GM23338 (cell line): ENCODE data around the gene KDSR. TPM values are rescaled to one million over a fixed set of nuclear protein-coding genes. Genes with fewer than 3 reads are reported as not detected.
A peak's percentile ranks its signal among the peaks of the same experiment; 100 is the strongest.

Experiments
- ATAC-seq: fragments of 200-7000 bp; cut with Tn5 transposase; 3 replicates; pipeline ENCODE4 v1.9.1; 2020
- DNase-seq: peaks from one replicate; pipeline ENCODE4 v3.0.0-alpha.2; 2015; ENCODE audit warnings: low spot score
- H2AFZ ChIP-seq: fragments of 200-600 bp; sonication (generic); 2 replicates; pipeline ENCODE4 v1.8.0; 2016; ENCODE audit warnings: antibody characterized with exemption, mild to moderate bottlenecking, moderate library complexity
- H3F3A ChIP-seq: fragments of 200-600 bp; sonication (generic); replicated peaks from 2 replicates; pipeline ENCODE4 v1.8.0; 2017; ENCODE audit warnings: antibody characterized with exemption, mixed run types, low read depth
- H3K27ac ChIP-seq: fragments of 200-600 bp; sonication (generic); 2 replicates; pipeline ENCODE4 v1.6.1; 2016; ENCODE audit warnings: low read depth
- H3K27me3 ChIP-seq: fragments of 200-600 bp; sonication (generic); 2 replicates; pipeline ENCODE4 v1.8.0; 2016; ENCODE audit warnings: mild to moderate bottlenecking, mixed run types, moderate library complexity; ENCODE audit not compliant: insufficient read depth
- H3K36me3 ChIP-seq: fragments of 200-600 bp; sonication (generic); 2 replicates; pipeline ENCODE4 v1.8.0; 2016; ENCODE audit warnings: mild to moderate bottlenecking; ENCODE audit not compliant: insufficient read depth
- H3K4me1 ChIP-seq: fragments of 200-600 bp; sonication (generic); 2 replicates; pipeline ENCODE4 v1.8.0; 2016; ENCODE audit warnings: mild to moderate bottlenecking, moderate library complexity; ENCODE audit not compliant: insufficient read depth
- H3K4me2 ChIP-seq: fragments of 200-600 bp; sonication (generic); 2 replicates; pipeline ENCODE4 v1.7.1; 2017; ENCODE audit warnings: mixed run types
- H3K4me3 ChIP-seq: fragments of 200-600 bp; sonication (generic); 2 replicates; pipeline ENCODE4 v1.6.1; 2016; ENCODE audit warnings: mixed run types
- H3K79me2 ChIP-seq: fragments of 200-600 bp; sonication (generic); replicated peaks from 2 replicates; pipeline ENCODE4 v1.8.0; 2017; ENCODE audit warnings: mild to moderate bottlenecking; ENCODE audit not compliant: insufficient read depth
- H3K9me2 ChIP-seq: fragments of 200-600 bp; sonication (generic); 2 replicates; pipeline ENCODE4 v1.8.0; 2017; ENCODE audit not compliant: insufficient read depth
- H4K20me1 ChIP-seq: fragments of 200-600 bp; sonication (generic); replicated peaks from 2 replicates; pipeline ENCODE4 v1.8.0; 2017; ENCODE audit warnings: mild to moderate bottlenecking; ENCODE audit not compliant: insufficient read depth
- H3K27ac Mint-ChIP-seq: 2 replicates; pipeline ENCODE4 v1.8.0; 2020; ENCODE audit warnings: inconsistent platforms, mild to moderate bottlenecking, moderate library complexity, mixed read lengths
- H3K27me3 Mint-ChIP-seq: 3 replicates; pipeline ENCODE4 v1.8.0; 2022; ENCODE audit warnings: low read depth, mild to moderate bottlenecking, moderate library complexity, mixed read lengths, inconsistent platforms; ENCODE audit not compliant: insufficient read depth, poor library complexity
- H3K36me3 Mint-ChIP-seq: 3 replicates; pipeline ENCODE4 v1.8.0; 2021; ENCODE audit warnings: low read depth, mild to moderate bottlenecking, inconsistent platforms, moderate library complexity, mixed read lengths
- H3K4me1 Mint-ChIP-seq: 3 replicates; pipeline ENCODE4 v1.8.0; 2020; ENCODE audit warnings: mild to moderate bottlenecking, inconsistent platforms, mixed read lengths
- H3K4me3 Mint-ChIP-seq: 3 replicates; pipeline ENCODE4 v1.8.0; 2021; ENCODE audit warnings: moderate library complexity, mild to moderate bottlenecking, inconsistent platforms, mixed read lengths
- H3K9me3 Mint-ChIP-seq: 3 replicates; pipeline ENCODE4 v1.8.0; 2020; ENCODE audit warnings: moderate library complexity, mild to moderate bottlenecking, inconsistent platforms, mixed read lengths
- CREB1 ChIP-seq: fragments of 250-450 bp; sonication (Bioruptor Pico); IDR thresholded peaks from 2 replicates; pipeline ENCODE4 v1.5.0; 2020; ENCODE audit warnings: low read depth, mild to moderate bottlenecking, moderate library complexity
- CTCF ChIP-seq, 2 experiments: fragments of 200-600 bp in 1 of 2; sonication (generic) in 1 of 2; conservative IDR thresholded peaks; 2 replicates each; pipeline versions ENCODE4 v1.5.1 to v1.6.1; 2016 to 2017; ENCODE audit warnings: antibody characterized with exemption in 2 of 2, low read depth in 2 of 2, mild to moderate bottlenecking in 2 of 2, moderate library complexity in 1 of 2
- ETS1 ChIP-seq: IDR thresholded peaks from 2 replicates; pipeline ENCODE4 v1.6.1; 2016; ENCODE audit warnings: antibody characterized with exemption
- EZH2 ChIP-seq: fragments of 200-600 bp; sonication (generic); IDR thresholded peaks from one replicate; pipeline ENCODE4 v1.8.0; 2017; ENCODE audit warnings: antibody characterized with exemption, mild to moderate bottlenecking, low read depth; ENCODE audit not compliant: unreplicated experiment
- EZH2phosphoT487 ChIP-seq: fragments of 200-600 bp; sonication (generic); IDR thresholded peaks from one replicate; pipeline ENCODE4 v1.8.1; 2018; ENCODE audit warnings: antibody characterized with exemption; ENCODE audit not compliant: unreplicated experiment
- JUNB ChIP-seq: IDR thresholded peaks from one replicate; pipeline ENCODE4 v1.6.1; 2016; ENCODE audit warnings: antibody characterized with exemption; ENCODE audit not compliant: unreplicated experiment
- NANOG ChIP-seq: IDR thresholded peaks from 2 replicates; pipeline ENCODE4 v1.6.1; 2016; ENCODE audit warnings: antibody characterized with exemption, borderline replicate concordance
- POLR2AphosphoS5 ChIP-seq: IDR thresholded peaks from 2 replicates; pipeline ENCODE4 v1.6.1; 2016; ENCODE audit warnings: antibody characterized with exemption, low read depth
- STAT1 ChIP-seq: IDR thresholded peaks from one replicate; pipeline ENCODE4 v1.6.1; 2016; ENCODE audit warnings: antibody characterized with exemption; ENCODE audit not compliant: unreplicated experiment
- ZNF114 ChIP-seq: fragments of 250-450 bp; sonication (Bioruptor Pico); IDR thresholded peaks from 2 replicates; pipeline ENCODE4 v1.5.0; 2020; ENCODE audit warnings: mild to moderate bottlenecking, moderate library complexity
- ZNF331 ChIP-seq: fragments of 250-450 bp; sonication (Bioruptor Pico); IDR thresholded peaks from 2 replicates; pipeline ENCODE4 v1.5.0; 2020; ENCODE audit warnings: low read depth, mild to moderate bottlenecking, moderate library complexity
- polyA plus RNA-seq: library from polyadenylated mRNA; unstranded; fragments of >200 nt; fragmentation: Nextera tagmentation; extraction: Ambion mirVana; gene quantifications from 2 replicates; pipeline ENCODE4 v1.2.1, GENCODE V29; 2016
- total RNA-seq: library from RNA; depleted of rRNA; stranded (reverse); fragments of >200 nt; shearing (Covaris generic); gene quantifications from 2 replicates; pipeline ENCODE4 v1.2.3, GENCODE V29; 2014
- TF ChIP-seq, protein P1 (sequence below): fragments of 250-450 bp; sonication (Bioruptor Pico); IDR thresholded peaks from 2 replicates; pipeline ENCODE4 v1.5.0; 2020; ENCODE audit warnings: mild to moderate bottlenecking, moderate library complexity
- TF ChIP-seq, protein P2 (sequence below): IDR thresholded peaks from one replicate; pipeline ENCODE4 v1.6.1; 2018; ENCODE audit warnings: antibody characterized with exemption; ENCODE audit not compliant: unreplicated experiment

Gene KDSR
- total and polyA plus RNA-seq, 2 experiments from 2014 or later = 23.7 to 36.3 TPM

DNA sequence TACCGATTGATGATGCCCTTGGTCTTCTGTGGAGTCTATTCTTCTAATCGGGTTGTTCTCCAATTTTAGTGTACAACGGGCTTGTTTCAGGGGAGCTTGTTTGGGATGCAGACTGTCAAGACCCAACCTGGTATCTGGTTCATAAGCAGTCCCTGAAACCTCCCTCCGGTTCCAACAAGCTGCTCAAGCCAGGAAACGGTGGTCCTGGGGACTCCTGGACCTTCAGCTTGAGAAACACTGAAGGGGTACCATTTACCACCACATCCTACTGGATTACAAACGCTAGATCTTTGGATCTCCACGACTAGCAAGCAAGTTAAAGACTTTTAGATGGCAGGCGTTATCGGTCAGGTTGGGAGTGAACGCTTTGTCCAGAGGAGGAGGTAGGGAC lies 49.5 kb downstream of the KDSR start:
- TF ChIP-seq POLR2AphosphoS5 (no peak), ZNF331 (no peak), NANOG (no peak), ZNF114 (CRISPR knock-in tag) (no peak), STAT1 (no peak), JUNB (no peak), ETS1 (no peak), CTCF (conservative IDR thresholded peaks at IDR 0.05; ENCODE audit: low read depth in 2 of 2) (no peak), EZH2phosphoT487 (no peak), EZH2 (no peak), CREB1 (CRISPR knock-in tag) (no peak)
- TF ChIP-seq, protein P1, sequence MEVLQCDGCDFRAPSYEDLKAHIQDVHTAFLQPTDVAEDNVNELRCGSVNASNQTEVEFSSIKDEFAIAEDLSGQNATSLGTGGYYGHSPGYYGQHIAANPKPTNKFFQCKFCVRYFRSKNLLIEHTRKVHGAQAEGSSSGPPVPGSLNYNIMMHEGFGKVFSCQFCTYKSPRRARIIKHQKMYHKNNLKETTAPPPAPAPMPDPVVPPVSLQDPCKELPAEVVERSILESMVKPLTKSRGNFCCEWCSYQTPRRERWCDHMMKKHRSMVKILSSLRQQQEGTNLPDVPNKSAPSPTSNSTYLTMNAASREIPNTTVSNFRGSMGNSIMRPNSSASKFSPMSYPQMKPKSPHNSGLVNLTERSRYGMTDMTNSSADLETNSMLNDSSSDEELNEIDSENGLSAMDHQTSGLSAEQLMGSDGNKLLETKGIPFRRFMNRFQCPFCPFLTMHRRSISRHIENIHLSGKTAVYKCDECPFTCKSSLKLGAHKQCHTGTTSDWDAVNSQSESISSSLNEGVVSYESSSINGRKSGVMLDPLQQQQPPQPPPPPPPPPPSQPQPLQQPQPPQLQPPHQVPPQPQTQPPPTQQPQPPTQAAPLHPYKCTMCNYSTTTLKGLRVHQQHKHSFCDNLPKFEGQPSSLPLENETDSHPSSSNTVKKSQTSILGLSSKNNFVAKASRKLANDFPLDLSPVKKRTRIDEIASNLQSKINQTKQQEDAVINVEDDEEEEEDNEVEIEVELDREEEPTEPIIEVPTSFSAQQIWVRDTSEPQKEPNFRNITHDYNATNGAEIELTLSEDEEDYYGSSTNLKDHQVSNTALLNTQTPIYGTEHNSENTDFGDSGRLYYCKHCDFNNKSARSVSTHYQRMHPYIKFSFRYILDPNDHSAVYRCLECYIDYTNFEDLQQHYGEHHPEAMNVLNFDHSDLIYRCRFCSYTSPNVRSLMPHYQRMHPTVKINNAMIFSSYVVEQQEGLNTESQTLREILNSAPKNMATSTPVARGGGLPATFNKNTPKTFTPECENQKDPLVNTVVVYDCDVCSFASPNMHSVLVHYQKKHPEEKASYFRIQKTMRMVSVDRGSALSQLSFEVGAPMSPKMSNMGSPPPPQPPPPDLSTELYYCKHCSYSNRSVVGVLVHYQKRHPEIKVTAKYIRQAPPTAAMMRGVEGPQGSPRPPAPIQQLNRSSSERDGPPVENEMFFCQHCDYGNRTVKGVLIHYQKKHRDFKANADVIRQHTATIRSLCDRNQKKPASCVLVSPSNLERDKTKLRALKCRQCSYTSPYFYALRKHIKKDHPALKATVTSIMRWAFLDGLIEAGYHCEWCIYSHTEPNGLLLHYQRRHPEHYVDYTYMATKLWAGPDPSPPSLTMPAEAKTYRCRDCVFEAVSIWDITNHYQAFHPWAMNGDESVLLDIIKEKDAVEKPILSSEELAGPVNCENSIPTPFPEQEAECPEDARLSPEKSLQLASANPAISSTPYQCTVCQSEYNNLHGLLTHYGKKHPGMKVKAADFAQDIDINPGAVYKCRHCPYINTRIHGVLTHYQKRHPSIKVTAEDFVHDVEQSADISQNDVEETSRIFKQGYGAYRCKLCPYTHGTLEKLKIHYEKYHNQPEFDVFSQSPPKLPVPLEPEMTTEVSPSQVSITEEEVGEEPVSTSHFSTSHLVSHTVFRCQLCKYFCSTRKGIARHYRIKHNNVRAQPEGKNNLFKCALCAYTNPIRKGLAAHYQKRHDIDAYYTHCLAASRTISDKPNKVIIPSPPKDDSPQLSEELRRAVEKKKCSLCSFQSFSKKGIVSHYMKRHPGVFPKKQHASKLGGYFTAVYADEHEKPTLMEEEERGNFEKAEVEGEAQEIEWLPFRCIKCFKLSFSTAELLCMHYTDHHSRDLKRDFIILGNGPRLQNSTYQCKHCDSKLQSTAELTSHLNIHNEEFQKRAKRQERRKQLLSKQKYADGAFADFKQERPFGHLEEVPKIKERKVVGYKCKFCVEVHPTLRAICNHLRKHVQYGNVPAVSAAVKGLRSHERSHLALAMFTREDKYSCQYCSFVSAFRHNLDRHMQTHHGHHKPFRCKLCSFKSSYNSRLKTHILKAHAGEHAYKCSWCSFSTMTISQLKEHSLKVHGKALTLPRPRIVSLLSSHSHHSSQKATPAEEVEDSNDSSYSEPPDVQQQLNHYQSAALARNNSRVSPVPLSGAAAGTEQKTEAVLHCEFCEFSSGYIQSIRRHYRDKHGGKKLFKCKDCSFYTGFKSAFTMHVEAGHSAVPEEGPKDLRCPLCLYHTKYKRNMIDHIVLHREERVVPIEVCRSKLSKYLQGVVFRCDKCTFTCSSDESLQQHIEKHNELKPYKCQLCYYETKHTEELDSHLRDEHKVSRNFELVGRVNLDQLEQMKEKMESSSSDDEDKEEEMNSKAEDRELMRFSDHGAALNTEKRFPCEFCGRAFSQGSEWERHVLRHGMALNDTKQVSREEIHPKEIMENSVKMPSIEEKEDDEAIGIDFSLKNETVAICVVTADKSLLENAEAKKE (CRISPR knock-in tag) = no peak
- TF ChIP-seq, protein P2, sequence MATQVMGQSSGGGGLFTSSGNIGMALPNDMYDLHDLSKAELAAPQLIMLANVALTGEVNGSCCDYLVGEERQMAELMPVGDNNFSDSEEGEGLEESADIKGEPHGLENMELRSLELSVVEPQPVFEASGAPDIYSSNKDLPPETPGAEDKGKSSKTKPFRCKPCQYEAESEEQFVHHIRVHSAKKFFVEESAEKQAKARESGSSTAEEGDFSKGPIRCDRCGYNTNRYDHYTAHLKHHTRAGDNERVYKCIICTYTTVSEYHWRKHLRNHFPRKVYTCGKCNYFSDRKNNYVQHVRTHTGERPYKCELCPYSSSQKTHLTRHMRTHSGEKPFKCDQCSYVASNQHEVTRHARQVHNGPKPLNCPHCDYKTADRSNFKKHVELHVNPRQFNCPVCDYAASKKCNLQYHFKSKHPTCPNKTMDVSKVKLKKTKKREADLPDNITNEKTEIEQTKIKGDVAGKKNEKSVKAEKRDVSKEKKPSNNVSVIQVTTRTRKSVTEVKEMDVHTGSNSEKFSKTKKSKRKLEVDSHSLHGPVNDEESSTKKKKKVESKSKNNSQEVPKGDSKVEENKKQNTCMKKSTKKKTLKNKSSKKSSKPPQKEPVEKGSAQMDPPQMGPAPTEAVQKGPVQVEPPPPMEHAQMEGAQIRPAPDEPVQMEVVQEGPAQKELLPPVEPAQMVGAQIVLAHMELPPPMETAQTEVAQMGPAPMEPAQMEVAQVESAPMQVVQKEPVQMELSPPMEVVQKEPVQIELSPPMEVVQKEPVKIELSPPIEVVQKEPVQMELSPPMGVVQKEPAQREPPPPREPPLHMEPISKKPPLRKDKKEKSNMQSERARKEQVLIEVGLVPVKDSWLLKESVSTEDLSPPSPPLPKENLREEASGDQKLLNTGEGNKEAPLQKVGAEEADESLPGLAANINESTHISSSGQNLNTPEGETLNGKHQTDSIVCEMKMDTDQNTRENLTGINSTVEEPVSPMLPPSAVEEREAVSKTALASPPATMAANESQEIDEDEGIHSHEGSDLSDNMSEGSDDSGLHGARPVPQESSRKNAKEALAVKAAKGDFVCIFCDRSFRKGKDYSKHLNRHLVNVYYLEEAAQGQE = no peak
- Histone ChIP-seq H3K79me2 (no peaks in the 10 kb centered on the region), H3K9me2 (no peaks in the 10 kb centered on the region), H3F3A (peaks cover 7% of the 10 kb centered on the region; the same call in 1 of the 2 replicates), H2AFZ (peak overlapping the region; percentile 85; the same call in 1 of the 2 replicates), H4K20me1 (no peaks in the 10 kb centered on the region), H3K4me3 (peak overlapping the region; percentile 93), H3K27me3 (peaks cover 46% of the 10 kb centered on the region), H3K27ac (no peak overlapping the region), H3K36me3 (no peaks in the 10 kb centered on the region), H3K4me2 (peak overlapping the region; percentile 99), H3K4me1 (peaks cover 24% of the 10 kb centered on the region)
- H3K9me3 Mint-ChIP-seq = no peaks in the 10 kb centered on the region; the same call in 2 of the 3 replicates
- peaks cover 31% of the 10 kb centered on the region for H3K27me3 Mint-ChIP-seq
- H3K4me1 Mint-ChIP-seq = peaks cover 19% of the 10 kb centered on the region
- ATAC-seq (no peak), DNase-seq (no peak)
- no peaks in the 10 kb centered on the region; the same call in 2 of the 3 replicates for H3K36me3 Mint-ChIP-seq
- no peak overlapping the region for H3K27ac Mint-ChIP-seq
- peak overlapping the region; percentile 82 for H3K4me3 Mint-ChIP-seq
